Esophagus squamous epithelium (tissue), 5 donors: ENCODE results near the gene ZNHIT1. TPM values are rescaled to one million over a fixed set of nuclear protein-coding genes. Genes with fewer than 3 reads are reported as not detected.

Experiments used
- DNase-seq: peaks from one replicate; lab custom pipeline; 2025; lab: John Stamatoyannopoulos, UW
- H3K27ac ChIP-seq, 4 donors: fragments of 200-600 bp; sonication (generic); one replicate each; pipeline ENCODE4 v1.5.1; 2016 to 2019; ENCODE audit warnings: mild to moderate bottlenecking in 1 of 4
- H3K27me3 ChIP-seq, 4 donors: fragments of 200-600 bp; sonication (generic); 1 replicate in 3 of 4; 2 replicates in 1 of 4; pipeline versions ENCODE4 v1.5.1 to v1.6.0; 2017 to 2021; ENCODE audit warnings: antibody characterized with exemption in 1 of 4
- H3K36me3 ChIP-seq, 3 donors: fragments of 200-600 bp; sonication (generic); one replicate each; pipeline ENCODE4 v1.5.1; 2016 to 2019
- H3K4me1 ChIP-seq, 3 donors: fragments of 200-600 bp; sonication (generic); one replicate each; pipeline ENCODE4 v1.5.1; 2017 to 2019
- H3K4me3 ChIP-seq, 4 donors: fragments of 200-600 bp; sonication (generic); 1 replicate in 3 of 4; 2 replicates in 1 of 4; pipeline ENCODE4 v1.5.1; 2016 to 2019; ENCODE audit warnings: mild to moderate bottlenecking in 2 of 4, moderate library complexity in 1 of 4
- H3K9me3 ChIP-seq, 3 donors: fragments of 200-600 bp; sonication (generic); one replicate each; pipeline ENCODE4 v1.5.1; 2016 to 2019
- POLR2A ChIP-seq, 4 donors: fragments of 450-650 bp; IDR thresholded peaks; one replicate each; pipeline ENCODE4 v1.6.1; 2017; ENCODE audit warnings: antibody characterized with exemption in 4 of 4, mild to moderate bottlenecking in 4 of 4, moderate library complexity in 3 of 4
- WGBS, 2 donors: methylation state at CpG; one replicate each; pipeline ENCODE4 v1.1.5; 2018; 5-methylcytosine and 5-hydroxymethylcytosine counted together
- intact Hi-C: fragments of 100-400 bp; cut with DNase I; formaldehyde crosslinking; loops from one replicate; pipeline ENCODE4 v1.15.0; 2022
- total RNA-seq, 4 donors: library from RNA; depleted of rRNA; stranded (reverse); fragments of >200 nt; gene quantifications; one replicate each; pipeline ENCODE4 v1.1.0, GENCODE V29; 2016
- TF ChIP-seq, protein P1 (sequence below), 6 experiments: fragments of 450-650 bp in 4 of 6; fragments of 200-600 bp in 2 of 6; sonication (generic) in 2 of 6; IDR thresholded peaks; one replicate each; pipeline ENCODE4 v1.5.1; 2016 to 2019; ENCODE audit warnings: antibody characterized with exemption in 6 of 6, mild to moderate bottlenecking in 4 of 6, moderate library complexity in 4 of 6
- donor health status: DM: yes; HTN: yes; CAD: no.

The ZNHIT1 gene
- 10 to 100 TPM; 51.3 to 87.9 (median 64.4) TPM for total RNA-seq

GRCh38 chr7:101217388-101218235 is at the start of gene ZNHIT1, which contains the start of gene PLOD3:
Gene ZNHIT1, plus strand, starts transcription at chr7:101218165. Its CDS starts 31 bp downstream, at chr7:101218196.
Gene PLOD3, minus strand, starts transcription at chr7:101217581. Its CDS starts 307 bp downstream, at chr7:101217274.
- TF ChIP-seq, protein P1, sequence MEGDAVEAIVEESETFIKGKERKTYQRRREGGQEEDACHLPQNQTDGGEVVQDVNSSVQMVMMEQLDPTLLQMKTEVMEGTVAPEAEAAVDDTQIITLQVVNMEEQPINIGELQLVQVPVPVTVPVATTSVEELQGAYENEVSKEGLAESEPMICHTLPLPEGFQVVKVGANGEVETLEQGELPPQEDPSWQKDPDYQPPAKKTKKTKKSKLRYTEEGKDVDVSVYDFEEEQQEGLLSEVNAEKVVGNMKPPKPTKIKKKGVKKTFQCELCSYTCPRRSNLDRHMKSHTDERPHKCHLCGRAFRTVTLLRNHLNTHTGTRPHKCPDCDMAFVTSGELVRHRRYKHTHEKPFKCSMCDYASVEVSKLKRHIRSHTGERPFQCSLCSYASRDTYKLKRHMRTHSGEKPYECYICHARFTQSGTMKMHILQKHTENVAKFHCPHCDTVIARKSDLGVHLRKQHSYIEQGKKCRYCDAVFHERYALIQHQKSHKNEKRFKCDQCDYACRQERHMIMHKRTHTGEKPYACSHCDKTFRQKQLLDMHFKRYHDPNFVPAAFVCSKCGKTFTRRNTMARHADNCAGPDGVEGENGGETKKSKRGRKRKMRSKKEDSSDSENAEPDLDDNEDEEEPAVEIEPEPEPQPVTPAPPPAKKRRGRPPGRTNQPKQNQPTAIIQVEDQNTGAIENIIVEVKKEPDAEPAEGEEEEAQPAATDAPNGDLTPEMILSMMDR (IDR thresholded peaks at IDR 0.05) = peak in 1 of 6 experiments; percentile 36
- TF ChIP-seq POLR2A (IDR thresholded peaks at IDR 0.05) = peak in 3 of 4 donors; percentile 12 to 26 (median 18)
- Histone ChIP-seq H3K4me3 (peak within 1 kb of the TSS; percentile 57 to 90 (median 78)), H3K9me3 (no peaks in the 10 kb centered on the region), H3K36me3 (peaks cover 0 to 51% (median under 1%) of the 10 kb centered on the region in 3 donors), H3K27me3 (no peaks in the 10 kb centered on the region), H3K4me1 (peaks cover 21 to 58% (median 22%) of the 10 kb centered on the region in 3 donors), H3K27ac (peak within 1 kb of the TSS; percentile 77 to 95 (median 90))
- intact Hi-C loops = no loop called here
- peak; percentile 88 for DNase-seq
- 1% methylated on average over 18 to 30 of the region's 57 CpGs for WGBS, 2 donors

DNA sequence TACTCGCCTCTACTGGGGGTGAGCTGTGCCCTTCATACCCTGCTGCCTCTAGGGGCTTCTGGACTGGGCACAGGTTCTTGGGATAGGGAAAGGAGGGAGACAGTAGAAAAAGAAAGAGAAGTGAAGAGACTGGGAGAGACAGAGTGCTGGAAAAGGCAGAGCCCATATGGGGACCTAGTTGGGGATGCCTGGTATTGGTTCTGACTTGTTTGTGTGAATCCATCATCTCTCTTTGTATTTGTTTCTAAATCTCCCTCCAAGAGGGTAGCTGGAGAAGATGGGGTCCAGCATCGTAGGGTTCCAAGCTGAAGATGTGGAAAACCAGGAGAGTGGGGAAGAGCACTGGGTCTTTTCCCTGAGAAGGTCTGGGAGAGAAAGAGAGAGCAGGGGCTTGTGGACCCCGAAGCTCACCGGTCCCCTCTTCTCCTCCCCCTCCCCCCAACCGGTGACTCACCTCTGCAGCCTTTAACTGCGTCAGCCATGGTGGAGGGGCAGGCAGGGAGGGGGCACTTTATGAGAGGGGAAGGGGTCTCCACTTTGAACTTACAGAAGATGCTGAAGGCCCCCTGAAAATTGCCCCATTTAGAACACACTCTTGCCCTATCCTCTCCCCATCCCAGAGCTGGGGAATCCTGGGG is 49.4 kb upstream of the ZNHIT1 start:
- no peak overlapping the region for H3K27ac ChIP-seq
- no peaks in the 10 kb centered on the region for H3K9me3 ChIP-seq
- H3K27me3 ChIP-seq = peaks cover 22 to 100% (median 82%) of the 10 kb centered on the region in 4 donors
- intact Hi-C loops = no loop called here
- peaks cover 42 to 75% (median 45%) of the 10 kb centered on the region in 3 donors for H3K4me1 ChIP-seq
- WGBS, 2 donors = 0% methylated on average over 1 to 6 of the region's 6 CpGs
- TF ChIP-seq POLR2A (IDR thresholded peaks at IDR 0.05) = no peak
- TF ChIP-seq, protein P1 (IDR thresholded peaks at IDR 0.05) = no peak
- H3K36me3 ChIP-seq = no peaks in the 10 kb centered on the region
- no peak overlapping the region for H3K4me3 ChIP-seq
- DNase-seq = no peak

- H3K4me3 ChIP-seq = no peak overlapping the region
- no peak overlapping the region for H3K27ac ChIP-seq
- intact Hi-C loops = no loop called here
- WGBS, 2 donors = 0 to 2% methylated on average over 12 to 16 of the region's 18 CpGs
- H3K4me1 ChIP-seq = peaks cover 39 to 75% (median 41%) of the 10 kb centered on the region in 3 donors
- no peaks in the 10 kb centered on the region for H3K9me3 ChIP-seq
- H3K27me3 ChIP-seq = peaks cover 29 to 100% (median 83%) of the 10 kb centered on the region in 4 donors
- TF ChIP-seq POLR2A (IDR thresholded peaks at IDR 0.05) = no peak
- TF ChIP-seq, protein P1 (IDR thresholded peaks at IDR 0.05) = no peak
- H3K36me3 ChIP-seq = no peaks in the 10 kb centered on the region
- no peak for DNase-seq
Observed at GRCh38 chr7:101169110-101169837, 48.7 kb upstream of the ZNHIT1 start.

DNA sequence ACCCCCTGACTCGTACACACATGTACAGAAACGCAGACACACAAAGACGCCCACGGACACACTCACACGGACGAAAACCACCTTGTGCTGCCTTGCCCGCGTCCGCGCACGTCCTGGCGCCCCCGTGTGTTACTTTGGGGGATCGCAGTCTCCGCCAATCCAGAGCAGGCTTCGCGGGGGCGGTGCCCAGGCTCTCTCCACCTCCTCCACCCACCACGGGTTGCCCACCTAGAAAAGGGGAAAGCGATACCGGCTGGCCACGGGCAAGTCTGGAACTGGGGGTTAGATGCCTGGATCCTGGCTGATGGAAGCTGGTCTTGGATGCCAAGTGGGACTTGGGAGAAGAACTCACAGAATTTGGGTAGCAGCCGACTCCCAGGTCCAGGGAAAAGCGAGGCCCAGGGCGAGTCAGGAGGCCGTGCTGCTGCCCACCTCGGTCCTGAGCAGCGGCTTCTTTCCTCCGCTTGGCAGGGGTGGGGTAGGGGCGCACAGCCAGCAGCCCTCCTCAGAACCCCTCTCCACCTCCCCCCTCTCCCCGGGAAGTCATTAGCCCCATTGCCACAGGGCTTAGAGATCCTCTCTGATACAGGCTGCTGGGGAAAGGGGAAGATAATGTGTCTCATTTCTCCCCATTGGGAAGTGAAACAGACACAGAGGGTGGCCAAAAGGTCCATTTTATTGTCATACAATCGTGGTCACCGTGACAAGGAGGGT is 48.0 kb upstream of the ZNHIT1 start:
- 3 to 6% methylated on average over 3 to 15 of the region's 33 CpGs for WGBS, 2 donors
- no peaks in the 10 kb centered on the region for H3K9me3 ChIP-seq
- no peak for DNase-seq
- TF ChIP-seq POLR2A (IDR thresholded peaks at IDR 0.05) = no peak
- TF ChIP-seq, protein P1 (IDR thresholded peaks at IDR 0.05) = peak; percentile 65 to 88 (median 76)
- intact Hi-C loops = no loop called here
- H3K4me3 ChIP-seq = no peak overlapping the region
- no peak overlapping the region for H3K27ac ChIP-seq
- H3K4me1 ChIP-seq = peaks cover 31 to 72% (median 34%) of the 10 kb centered on the region in 3 donors
- peaks cover 33 to 100% (median 81%) of the 10 kb centered on the region in 4 donors for H3K27me3 ChIP-seq
- H3K36me3 ChIP-seq = no peaks in the 10 kb centered on the region
